DND-41 (cell line): ENCODE data around the gene TRIM7.

ENCODE experiments used
- ATAC-seq: fragments of 200-7000 bp; cut with Tn5 transposase; 3 replicates; pipeline ENCODE4 v1.9.1; 2021; ENCODE audit warnings: low read depth; ENCODE audit not compliant: insufficient read depth
- DNase-seq: peaks from one replicate; pipeline ENCODE4 v3.0.0-alpha.2; 2020
- H2AFZ ChIP-seq: 2 replicates; pipeline ENCODE4 v1.6.0; 2012; ENCODE audit warnings: low read depth, low read length
- H3K27ac ChIP-seq: 2 replicates; pipeline ENCODE4 v1.5.1; 2012; ENCODE audit warnings: low read length, inconsistent platforms
- H3K27me3 ChIP-seq: fragments of 200-600 bp; sonication (generic); 2 replicates; pipeline ENCODE4 v1.6.0; 2012; ENCODE audit warnings: low read length, mild to moderate bottlenecking, inconsistent platforms; ENCODE audit not compliant: insufficient read depth, poor library complexity
- H3K36me3 ChIP-seq: 2 replicates; pipeline ENCODE4 v1.5.1; 2012; ENCODE audit warnings: low read length, inconsistent platforms; ENCODE audit not compliant: insufficient read depth
- H3K4me1 ChIP-seq: 2 replicates; pipeline ENCODE4 v1.5.1; 2012; ENCODE audit warnings: mild to moderate bottlenecking, low read length; ENCODE audit not compliant: insufficient read depth
- H3K4me2 ChIP-seq: 2 replicates; pipeline ENCODE4 v1.6.0; 2012; ENCODE audit warnings: mild to moderate bottlenecking, moderate library complexity, low read length, inconsistent platforms; ENCODE audit not compliant: insufficient read depth
- H3K4me3 ChIP-seq, 2 experiments: fragments of 200-600 bp in 1 of 2; shearing (Covaris generic) in 1 of 2; 2 replicates each; pipeline ENCODE4 v1.5.1; 2012 to 2016; ENCODE audit warnings: inconsistent platforms in 2 of 2, low read length in 2 of 2, mild to moderate bottlenecking in 2 of 2, low read depth in 1 of 2, moderate library complexity in 1 of 2
- H3K79me2 ChIP-seq: 2 replicates; pipeline ENCODE4 v1.6.0; 2012; ENCODE audit warnings: low read length, inconsistent platforms; ENCODE audit not compliant: insufficient read depth
- H3K9ac ChIP-seq: 2 replicates; pipeline ENCODE4 v1.6.0; 2012; ENCODE audit warnings: low read depth, mild to moderate bottlenecking, inconsistent platforms, low read length, moderate library complexity
- H3K9me3 ChIP-seq: 2 replicates; pipeline ENCODE4 v1.5.1; 2012; ENCODE audit warnings: low read length, moderate library complexity, mild to moderate bottlenecking, inconsistent platforms; ENCODE audit not compliant: insufficient read depth, severe bottlenecking
- H4K20me1 ChIP-seq: 2 replicates; pipeline ENCODE4 v1.6.0; 2012; ENCODE audit warnings: low read length; ENCODE audit not compliant: insufficient read depth
- CTCF ChIP-seq: IDR thresholded peaks from 2 replicates; pipeline ENCODE4 v1.5.1; 2012; ENCODE audit warnings: borderline replicate concordance, low read length, moderate library complexity, mild to moderate bottlenecking; ENCODE audit not compliant: poor library complexity, severe bottlenecking; ENCODE audit errors: extremely low read depth
- EZH2 ChIP-seq: IDR thresholded peaks from 3 replicates; pipeline ENCODE4 v1.6.1; 2012; ENCODE audit warnings: borderline replicate concordance, low read depth, mild to moderate bottlenecking, moderate library complexity, low read length, inconsistent platforms; ENCODE audit not compliant: severe bottlenecking

The TRIM7 gene

GRCh38 chr5:181200816-181201215 lies 4.2 kb downstream of the TRIM7 start:
- Histone ChIP-seq H3K27me3 (peaks cover 31% of the 10 kb centered on the region), H3K4me3 (no peak overlapping the region), H2AFZ (no peak overlapping the region), H3K4me1 (peaks cover 25% of the 10 kb centered on the region), H4K20me1 (0 out of 2 replicates have a peak, but pooled peaks cover under 1% of the 10 kb centered on the region), H3K36me3 (no peaks in the 10 kb centered on the region), H3K27ac (no peak overlapping the region), H3K9me3 (no peaks in the 10 kb centered on the region), H3K9ac (no peak overlapping the region), H3K79me2 (no peaks in the 10 kb centered on the region), H3K4me2 (no peak overlapping the region)
- DNase-seq (no peak), ATAC-seq (no peak)
- TF ChIP-seq CTCF (no peak), EZH2 (no peak)

GRCh38 chr5:181199881-181200638 lies 4.9 kb downstream of the TRIM7 start:
- Histone ChIP-seq H3K4me2 (no peak overlapping the region), H3K9ac (no peak overlapping the region), H4K20me1 (no peaks in the 10 kb centered on the region), H2AFZ (no peak overlapping the region), H3K4me1 (peaks cover 17% of the 10 kb centered on the region), H3K27ac (no peak overlapping the region), H3K4me3 (no peak overlapping the region), H3K79me2 (no peaks in the 10 kb centered on the region), H3K27me3 (peaks cover 24% of the 10 kb centered on the region), H3K36me3 (no peaks in the 10 kb centered on the region), H3K9me3 (no peaks in the 10 kb centered on the region)
- ATAC-seq (no peak), DNase-seq (no peak)
- no peak for TF ChIP-seq CTCF
- no peak for TF ChIP-seq EZH2

- ATAC-seq (no peak), DNase-seq (no peak)
- TF ChIP-seq CTCF (no peak), EZH2 (no peak)
- no peaks in the 10 kb centered on the region for H4K20me1 ChIP-seq
- no peak overlapping the region for H3K4me3 ChIP-seq
- no peak overlapping the region for H3K4me2 ChIP-seq
- no peaks in the 10 kb centered on the region for H3K36me3 ChIP-seq
- H3K79me2 ChIP-seq, result no peaks in the 10 kb centered on the region
- H3K9ac ChIP-seq, result no peak overlapping the region
- peaks cover 13% of the 10 kb centered on the region for H3K27me3 ChIP-seq
- no peak overlapping the region for H3K27ac ChIP-seq
- peaks cover 7% of the 10 kb centered on the region for H3K4me1 ChIP-seq
- H3K9me3 ChIP-seq, result no peaks in the 10 kb centered on the region
- no peak overlapping the region for H2AFZ ChIP-seq
Measured at GRCh38 chr5:181198905-181199519, 6.0 kb downstream of the TRIM7 start.
